IMR-90 (cell line): ENCODE measurements around the gene ATP11A. TPM values are rescaled to one million over a fixed set of nuclear protein-coding genes. Genes with fewer than 3 reads are reported as not detected.

Experiments
- ATAC-seq: fragments of 200-7000 bp; cut with Tn5 transposase; 2 replicates; pipeline ENCODE4 v1.9.1; 2020; ENCODE audit warnings: low read depth, mild to moderate bottlenecking, moderate library complexity
- BruUV-seq: library from RNA; stranded (reverse); fragments of 400-500 nt; replicated peaks from 2 replicates; lab custom pipeline; 2021; lab: Mats Ljungman, UMichigan
- CTCF ChIA-PET: fragments of 300-600 bp; formaldehyde crosslinking; extraction: SDS; loops from one replicate; lab custom pipeline; 2021; ENCODE audit warnings: antibody characterized with exemption; lab: Yijun Ruan, JAX
- POLR2A ChIA-PET: fragments of 300-600 bp; sonication (Branson Sonifier 250); formaldehyde crosslinking; loops from one replicate; lab custom pipeline; 2022; ENCODE audit warnings: antibody characterized with exemption; ENCODE audit not compliant: unreplicated experiment; lab: Charles Lee
- DNase-seq: peaks from one replicate; pipeline ENCODE4 v3.0.0; 2013
- H2AFZ ChIP-seq: replicated peaks from 2 replicates; pipeline ENCODE3; 2013; ENCODE audit warnings: low read length, mild to moderate bottlenecking; ENCODE audit not compliant: poor library complexity
- H2AK5ac ChIP-seq: 2 replicates; pipeline ENCODE4 v1.6.1; 2013; ENCODE audit warnings: low read depth, low read length, inconsistent platforms
- H2AK9ac ChIP-seq: replicated peaks from 2 replicates; pipeline ENCODE3; 2013; ENCODE audit warnings: mild to moderate bottlenecking, low read depth, low read length, moderate library complexity; ENCODE audit not compliant: poor library complexity
- H2BK120ac ChIP-seq: 2 replicates; pipeline ENCODE4 v1.6.1; 2013; ENCODE audit warnings: low read depth, low read length, inconsistent platforms
- H2BK15ac ChIP-seq: 3 replicates; pipeline ENCODE4 v1.6.1; 2013; ENCODE audit warnings: low read depth, low read length, inconsistent platforms
- H2BK20ac ChIP-seq: 2 replicates; pipeline ENCODE4 v1.6.1; 2013; ENCODE audit warnings: low read depth, mild to moderate bottlenecking, inconsistent platforms, low read length, moderate library complexity
- H2BK5ac ChIP-seq: 2 replicates; pipeline ENCODE4 v1.6.1; 2013; ENCODE audit warnings: mild to moderate bottlenecking, low read depth, low read length, inconsistent platforms; ENCODE audit not compliant: poor library complexity, severe bottlenecking
- H3K14ac ChIP-seq: replicated peaks from 2 replicates; pipeline ENCODE4 v1.6.1; 2013; ENCODE audit warnings: low read depth, low read length, inconsistent platforms
- H3K18ac ChIP-seq: 2 replicates; pipeline ENCODE4 v1.6.1; 2013; ENCODE audit warnings: low read depth, low read length, control low read depth
- H3K23ac ChIP-seq: 2 replicates; pipeline ENCODE4 v1.6.1; 2013; ENCODE audit warnings: low read depth, low read length, inconsistent platforms
- H3K27ac ChIP-seq: 2 replicates; pipeline ENCODE4 v1.5.1; 2013; ENCODE audit warnings: mild to moderate bottlenecking, control low read depth, low read length; ENCODE audit not compliant: insufficient read depth
- H3K27me3 ChIP-seq: 2 replicates; pipeline ENCODE4 v1.6.1; 2013; ENCODE audit warnings: low read length; ENCODE audit not compliant: control insufficient read depth, insufficient read depth
- H3K36me3 ChIP-seq: 2 replicates; pipeline ENCODE4 v1.6.1; 2013; ENCODE audit warnings: low read length, mixed read lengths; ENCODE audit not compliant: control insufficient read depth, insufficient read depth
- H3K4ac ChIP-seq: 2 replicates; pipeline ENCODE4 v1.6.1; 2013; ENCODE audit warnings: low read depth, low read length, inconsistent platforms
- H3K4me1 ChIP-seq: 2 replicates; pipeline ENCODE4 v1.6.1; 2013; ENCODE audit warnings: low read length, mixed read lengths; ENCODE audit not compliant: control insufficient read depth, insufficient read depth
- H3K4me2 ChIP-seq: 2 replicates; pipeline ENCODE4 v1.6.1; 2013; ENCODE audit warnings: low read depth, mild to moderate bottlenecking, control low read depth, low read length, moderate library complexity
- H3K4me3 ChIP-seq: 2 replicates; pipeline ENCODE4 v1.5.1; 2013; ENCODE audit warnings: low read depth, mild to moderate bottlenecking, control low read depth, low read length, moderate library complexity; ENCODE audit not compliant: insufficient read depth
- H3K56ac ChIP-seq: 2 replicates; pipeline ENCODE4 v1.6.1; 2013; ENCODE audit warnings: low read length, inconsistent platforms; ENCODE audit not compliant: insufficient read depth; ENCODE audit errors: extremely low read depth
- H3K79me1 ChIP-seq, 2 experiments: 2 replicates each; pipeline ENCODE4 v1.6.1; 2013; ENCODE audit warnings: low read length in 2 of 2, inconsistent platforms in 1 of 2, low read depth in 1 of 2
- H3K9ac ChIP-seq: 2 replicates; pipeline ENCODE4 v1.6.1; 2013; ENCODE audit warnings: low read depth, low read length, control low read depth
- H3K9me1 ChIP-seq: 2 replicates; pipeline ENCODE4 v1.6.1; 2013; ENCODE audit warnings: low read length, inconsistent platforms; ENCODE audit not compliant: insufficient read depth
- H3K9me3 ChIP-seq: 2 replicates; pipeline ENCODE4 v1.6.1; 2013; ENCODE audit warnings: low read length; ENCODE audit not compliant: control insufficient read depth, insufficient read depth
- H4K20me1 ChIP-seq: 2 replicates; pipeline ENCODE4 v1.6.1; 2013; ENCODE audit warnings: low read length, inconsistent platforms; ENCODE audit not compliant: insufficient read depth
- H4K5ac ChIP-seq: 2 replicates; pipeline ENCODE4 v1.6.1; 2013; ENCODE audit warnings: mild to moderate bottlenecking, low read depth, low read length, control low read depth
- H4K8ac ChIP-seq, 2 experiments: 2 replicates each; pipeline ENCODE4 v1.6.1; 2013; ENCODE audit warnings: low read depth in 2 of 2, low read length in 2 of 2, control low read depth in 1 of 2, inconsistent platforms in 1 of 2
- H4K91ac ChIP-seq: 2 replicates; pipeline ENCODE4 v1.6.1; 2013; ENCODE audit warnings: low read depth, low read length, inconsistent platforms; ENCODE audit not compliant: insufficient read depth
- CHD1 ChIP-seq: IDR thresholded peaks from 2 replicates; pipeline ENCODE4 v1.6.1; 2012; ENCODE audit warnings: low read depth, low read length, improper control_type of control experiment
- MAFK ChIP-seq: IDR thresholded peaks from 2 replicates; pipeline ENCODE4 v1.6.1; 2012; ENCODE audit warnings: low read depth, low read length, improper control_type of control experiment
- RFX5 ChIP-seq: IDR thresholded peaks from 2 replicates; pipeline ENCODE4 v1.8.0; 2012; ENCODE audit warnings: low read depth, mild to moderate bottlenecking, low read length, moderate library complexity
- WGBS, 2 experiments: methylation state at CpG; one replicate each; pipeline versions ENCODE4 v1.1.5 to v1.1.7; 2013; ENCODE audit warnings: missing lambda C conversion rate in 2 of 2; ENCODE audit not compliant: insufficient read length in 1 of 2; ENCODE audit errors: extremely low coverage in 2 of 2; 5-methylcytosine and 5-hydroxymethylcytosine counted together
- dilution Hi-C: fragments of 300-500 bp; cut with HindIII; formaldehyde crosslinking; loops from one replicate; pipeline ENCODE4 v1.14.3; 2018; ENCODE audit warnings: low sequenced_read_pairs; ENCODE audit not compliant: unreplicated experiment
- in situ Hi-C: fragments of 300-500 bp; cut with MboI; formaldehyde crosslinking; loops from 3 replicates; pipeline ENCODE4 v1.14.3; 2019; ENCODE audit warnings: low sequenced_read_pairs, inconsistent platforms, mixed read lengths
- intact Hi-C: fragments of 100-400 bp; cut with micrococcal nuclease; formaldehyde crosslinking; loops from 2 replicates; pipeline ENCODE4 v1.10.0; 2022
- polyA plus RNA-seq, 3 experiments: library from polyadenylated mRNA; depleted of rRNA; stranded (reverse); fragments of >200 nt; gene quantifications; 2 replicates each; pipeline ENCODE4 v1.2.3, GENCODE V29; 2012; ENCODE audit warnings: low replicate concordance in 1 of 3
- total RNA-seq: library from RNA; depleted of rRNA; stranded (reverse); fragments of >200 nt; gene quantifications from 2 replicates; pipeline ENCODE4 v1.2.3, GENCODE V29; 2012

The ATP11A gene
- total and polyA plus RNA-seq, 2 of the 4 experiments (the other 2 are of a cell fraction): 8.4 to 12.0 TPM

DNA sequence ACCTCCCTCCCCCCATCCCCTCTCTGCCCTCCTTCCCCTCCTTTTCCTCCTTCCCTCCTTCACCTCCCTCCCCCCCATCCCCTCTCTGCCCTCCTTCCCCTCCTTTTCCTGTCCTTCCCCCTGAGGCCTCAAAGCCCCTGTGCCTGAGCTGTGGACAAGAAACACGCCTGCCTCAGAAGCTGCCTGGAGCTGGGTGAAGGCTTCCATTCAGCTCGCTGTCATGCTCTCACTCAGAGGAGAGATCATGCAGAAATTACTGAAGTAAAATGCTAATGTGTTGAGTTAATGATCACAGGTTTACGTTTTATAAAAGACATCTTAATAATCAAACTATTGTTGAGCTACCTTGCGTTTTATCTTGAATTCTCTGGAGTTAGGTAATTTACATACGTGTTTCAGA lies 114.5 kb downstream of the ATP11A start:
- Histone ChIP-seq H3K9me1 (peaks cover 4% of the 10 kb centered on the region; the same call in 1 of the 2 replicates), H3K4me3 (no peak overlapping the region), H3K9ac (no peak overlapping the region), H3K27ac (no peak overlapping the region), H2BK5ac (no peak overlapping the region), H3K18ac (no peak overlapping the region), H2BK15ac (no peak overlapping the region), H3K4me1 (peaks cover 2% of the 10 kb centered on the region; the same call in 1 of the 2 replicates), H2AK5ac (peak overlapping the region; percentile 21; the same call in 1 of the 2 replicates), H3K4ac (no peak overlapping the region), H3K9me3 (no peaks in the 10 kb centered on the region; the same call in 1 of the 2 replicates), H2BK120ac (no peak overlapping the region), H3K4me2 (no peak overlapping the region), H4K5ac (no peak overlapping the region), H2BK20ac (no peak overlapping the region), H3K27me3 (no peaks in the 10 kb centered on the region), H3K79me1 (no peaks in the 10 kb centered on the region), H3K23ac (no peak overlapping the region), H4K20me1 (no peaks in the 10 kb centered on the region), H3K14ac (no peak overlapping the region), H2AFZ (no peak overlapping the region), H2AK9ac (no peak overlapping the region), H4K8ac (no peak overlapping the region), H3K36me3 (no peaks in the 10 kb centered on the region; the same call in 1 of the 2 replicates), H4K91ac (no peak overlapping the region), H3K56ac (no peak overlapping the region)
- in situ Hi-C loops: no loop called here
- intact Hi-C loops: no loop called here
- DNase-seq (no peak), ATAC-seq (no peak)
- POLR2A ChIA-PET: no interaction called here
- no TSS peak for BruUV-seq
- CTCF ChIA-PET: no interaction called here
- no CpG with 5 or more reads among the region's 5 CpGs for WGBS, 2 experiments
- TF ChIP-seq CHD1: no peak
- no peak for TF ChIP-seq MAFK
- no peak for TF ChIP-seq RFX5
- dilution Hi-C loops: no loop called here
